ENCODE data around the gene MAN1A1.

The MAN1A1 gene

GRCh38 chr6:119270545-119270944 lies 79.0 kb downstream of the MAN1A1 start:
- no peak for DNase-seq (ENCODE audit: low spot score)

GRCh38 chr6:119269266-119270103 lies 80.1 kb downstream of the MAN1A1 start:
- no peak for DNase-seq (ENCODE audit: low spot score)

DNA sequence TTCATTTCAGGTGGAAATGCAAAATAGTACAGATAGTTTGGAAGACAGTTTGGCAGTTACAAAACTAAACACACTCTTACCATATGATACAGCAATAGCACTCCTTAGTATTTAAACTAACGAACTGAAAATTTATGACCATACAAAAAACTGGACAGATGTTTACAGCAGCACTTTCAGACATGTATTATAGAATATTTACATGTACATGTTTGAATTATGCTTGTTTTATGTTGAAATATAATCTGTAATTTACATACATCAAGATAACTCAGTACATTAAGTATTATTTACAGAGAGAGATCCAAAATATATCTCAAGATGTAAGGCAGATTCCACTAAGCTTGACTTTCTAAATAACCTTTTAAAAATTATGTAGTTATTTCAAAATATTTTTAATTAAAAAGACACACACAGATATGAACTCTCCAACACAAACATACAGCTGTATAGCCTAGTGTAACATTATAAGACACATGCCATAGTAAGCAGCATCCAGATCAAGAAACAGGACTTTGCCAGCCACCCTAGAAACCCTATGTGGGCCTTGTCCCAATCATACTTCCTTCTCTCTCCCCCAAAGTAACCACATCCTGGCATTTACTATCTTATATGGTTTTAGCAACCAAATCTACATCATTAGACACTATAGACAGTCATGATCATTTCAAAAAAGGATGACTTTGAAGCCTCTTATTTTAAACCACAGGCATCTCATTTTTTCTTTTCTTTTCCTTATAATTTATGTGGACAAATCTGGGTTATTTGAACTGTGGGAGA lies 82.2 kb downstream of the MAN1A1 start:
- no peak for DNase-seq (ENCODE audit: low spot score)

- no peak for DNase-seq (ENCODE audit: low spot score)
Observed at GRCh38 chr6:119264854-119265397, 84.6 kb downstream of the MAN1A1 start.

GRCh38 chr6:119262612-119263011 lies 86.9 kb downstream of the MAN1A1 start:
- DNase-seq (ENCODE audit: low spot score): no peak

DNA sequence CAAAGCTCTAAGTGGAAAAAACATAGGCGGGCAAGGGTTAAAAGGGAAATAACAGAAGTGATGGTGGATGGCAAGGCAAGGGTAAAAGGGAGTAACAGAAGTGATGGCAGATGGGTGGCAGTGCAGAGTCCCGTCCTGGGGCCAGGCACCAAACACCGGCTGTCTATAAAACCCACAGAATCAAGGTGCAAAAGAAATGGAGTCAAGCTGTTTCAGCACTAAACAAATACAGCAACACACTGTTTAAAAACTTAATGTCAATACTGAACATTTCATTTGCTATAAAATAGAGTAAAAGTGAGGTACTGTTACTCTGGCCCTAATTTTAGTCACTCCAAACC lies 87.6 kb downstream of the MAN1A1 start:
- no peak for DNase-seq (ENCODE audit: low spot score)

- DNase-seq (ENCODE audit: low spot score): no peak
Observed at GRCh38 chr6:119259027-119259426, 90.5 kb downstream of the MAN1A1 start.

GRCh38 chr6:119257726-119258125 lies 91.8 kb downstream of the MAN1A1 start:
- no peak for DNase-seq (ENCODE audit: low spot score)

GRCh38 chr6:119256978-119257462 lies 92.5 kb downstream of the MAN1A1 start:
- DNase-seq (ENCODE audit: low spot score): no peak

DNA sequence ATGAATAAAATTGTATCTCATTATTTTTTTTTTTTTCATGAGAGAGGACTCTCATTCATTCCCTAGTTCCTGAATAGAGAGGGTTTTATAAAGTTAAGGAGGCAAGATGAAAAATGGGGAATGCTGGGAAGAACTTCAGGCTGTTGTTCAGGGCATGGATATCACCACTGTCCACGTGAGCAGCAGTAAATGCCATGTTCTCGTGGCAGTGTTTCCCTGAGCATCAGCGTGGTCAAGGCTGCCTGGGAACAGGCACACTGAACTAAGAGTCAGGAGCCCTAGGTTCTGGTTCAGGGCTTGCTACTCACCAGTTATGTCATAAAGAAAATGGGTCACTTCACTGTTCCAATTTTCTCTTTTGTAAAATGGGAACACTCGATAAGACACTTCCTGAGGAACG lies 93.2 kb downstream of the MAN1A1 start:
- DNase-seq (ENCODE audit: low spot score): no peak

- no peak for DNase-seq (ENCODE audit: low spot score)
Observed at GRCh38 chr6:119255492-119255891, 94.1 kb downstream of the MAN1A1 start.

DNA sequence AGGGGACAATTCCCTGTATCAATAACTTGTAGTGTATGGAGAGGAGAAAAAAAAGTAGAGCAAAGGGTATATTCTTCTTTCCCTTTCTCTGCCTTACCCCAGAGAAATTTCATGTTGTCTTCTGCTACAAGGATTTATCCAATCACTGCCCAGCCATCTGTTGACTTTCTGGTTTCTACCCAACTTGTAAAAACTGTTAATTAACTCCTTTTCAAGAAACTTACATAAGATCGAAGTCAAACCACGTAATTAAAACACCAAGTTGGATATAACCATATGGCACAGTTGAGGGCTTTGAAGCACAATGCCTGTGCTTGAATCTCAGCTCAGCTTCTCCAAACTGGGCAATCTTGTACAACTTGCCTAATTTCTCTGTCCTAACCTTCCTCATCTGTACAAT lies 99.5 kb downstream of the MAN1A1 start:
- no peak for DNase-seq (ENCODE audit: low spot score)

- no peak for DNase-seq (ENCODE audit: low spot score)
Observed at GRCh38 chr6:119249319-119249718, 100.2 kb downstream of the MAN1A1 start.

- DNase-seq (ENCODE audit: low spot score): no peak
Observed at GRCh38 chr6:119247504-119247903, 102.1 kb downstream of the MAN1A1 start.

GRCh38 chr6:119243657-119244056 lies 105.9 kb downstream of the MAN1A1 start:
- DNase-seq (ENCODE audit: low spot score): no peak

- no peak for DNase-seq (ENCODE audit: low spot score)
Observed at GRCh38 chr6:119243037-119243436, 106.5 kb downstream of the MAN1A1 start.

DNA sequence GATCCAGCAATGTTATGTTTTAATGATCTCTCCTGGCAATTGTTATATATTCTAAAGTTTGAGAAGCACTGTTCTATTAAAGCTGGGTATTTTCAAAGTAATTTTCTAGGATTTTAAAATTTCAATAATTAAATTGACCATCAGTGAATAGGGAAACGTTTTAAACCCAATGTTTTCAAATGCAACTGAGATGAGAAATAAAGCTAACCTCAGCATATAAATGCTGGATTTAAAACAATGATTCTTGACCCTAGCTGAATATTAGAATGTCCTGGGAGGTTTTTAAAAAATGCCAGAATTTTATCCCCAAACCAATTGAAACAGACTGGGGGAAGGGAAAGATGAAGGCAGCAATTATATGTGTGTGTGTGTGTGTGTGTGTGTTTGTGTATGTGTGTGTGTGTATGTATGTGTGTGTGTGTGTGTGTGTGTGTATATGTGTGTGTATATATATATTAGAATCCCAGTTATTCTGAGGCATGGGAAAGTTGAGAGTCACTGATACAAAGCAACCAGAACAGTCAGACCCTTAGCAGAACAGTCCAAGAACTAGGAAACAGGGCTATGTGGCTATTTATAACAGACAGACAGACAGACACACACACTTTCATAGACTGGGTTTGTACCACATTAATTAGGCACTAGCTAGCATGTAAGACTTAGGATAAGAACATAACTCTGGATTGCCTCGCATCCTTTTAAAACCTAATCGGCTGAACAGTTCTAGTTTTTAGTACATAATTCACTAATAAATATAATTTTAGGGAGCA lies 107.8 kb downstream of the MAN1A1 start:
- no peak for DNase-seq (ENCODE audit: low spot score)

GRCh38 chr6:119241111-119241465 lies 108.5 kb downstream of the MAN1A1 start:
- no peak for DNase-seq (ENCODE audit: low spot score)

- no peak for DNase-seq (ENCODE audit: low spot score)
Observed at GRCh38 chr6:119240257-119241110, 109.1 kb downstream of the MAN1A1 start.

GRCh38 chr6:119237177-119237715 lies 112.3 kb downstream of the MAN1A1 start:
- no peak for DNase-seq (ENCODE audit: low spot score)

- no peak for DNase-seq (ENCODE audit: low spot score)
Observed at GRCh38 chr6:119234941-119235340, 114.6 kb downstream of the MAN1A1 start.

Measured in NAMALWA (cell line).